NK-92 (cell line): ENCODE measurements around the gene FNDC11.

Experiments used
- DNase-seq: peaks from one replicate; lab custom pipeline; 2025; ENCODE audit not compliant: unreplicated experiment; lab: John Stamatoyannopoulos, UW

The FNDC11 gene

GRCh38 chr20:63525185-63525584 lies 28.8 kb upstream of the FNDC11 start:
- DNase-seq: no peak

- no peak for DNase-seq
Observed at GRCh38 chr20:63525971-63526370, 28.0 kb upstream of the FNDC11 start.

DNA sequence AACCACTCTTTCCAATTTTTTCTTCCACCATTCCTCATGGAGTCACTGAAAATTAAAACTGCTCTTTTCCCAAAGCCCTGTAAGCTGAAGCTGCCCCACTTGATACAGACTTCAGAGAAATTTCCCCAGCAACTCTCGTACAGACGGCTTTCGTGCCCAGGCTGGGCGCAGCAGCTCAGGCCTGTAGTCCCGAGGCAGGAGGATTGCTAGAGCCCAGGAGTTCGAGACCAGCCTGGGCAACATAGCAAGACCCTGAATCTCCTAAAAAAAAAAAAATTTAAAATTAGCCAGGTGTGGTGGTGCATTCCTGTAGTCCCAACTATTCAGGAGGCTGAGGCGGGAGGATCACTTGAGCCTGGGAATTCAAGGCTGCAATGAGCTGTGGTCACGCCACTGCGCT lies 26.8 kb upstream of the FNDC11 start:
- DNase-seq: no peak

- no peak for DNase-seq
Observed at GRCh38 chr20:63529180-63529860, 24.6 kb upstream of the FNDC11 start.

DNA sequence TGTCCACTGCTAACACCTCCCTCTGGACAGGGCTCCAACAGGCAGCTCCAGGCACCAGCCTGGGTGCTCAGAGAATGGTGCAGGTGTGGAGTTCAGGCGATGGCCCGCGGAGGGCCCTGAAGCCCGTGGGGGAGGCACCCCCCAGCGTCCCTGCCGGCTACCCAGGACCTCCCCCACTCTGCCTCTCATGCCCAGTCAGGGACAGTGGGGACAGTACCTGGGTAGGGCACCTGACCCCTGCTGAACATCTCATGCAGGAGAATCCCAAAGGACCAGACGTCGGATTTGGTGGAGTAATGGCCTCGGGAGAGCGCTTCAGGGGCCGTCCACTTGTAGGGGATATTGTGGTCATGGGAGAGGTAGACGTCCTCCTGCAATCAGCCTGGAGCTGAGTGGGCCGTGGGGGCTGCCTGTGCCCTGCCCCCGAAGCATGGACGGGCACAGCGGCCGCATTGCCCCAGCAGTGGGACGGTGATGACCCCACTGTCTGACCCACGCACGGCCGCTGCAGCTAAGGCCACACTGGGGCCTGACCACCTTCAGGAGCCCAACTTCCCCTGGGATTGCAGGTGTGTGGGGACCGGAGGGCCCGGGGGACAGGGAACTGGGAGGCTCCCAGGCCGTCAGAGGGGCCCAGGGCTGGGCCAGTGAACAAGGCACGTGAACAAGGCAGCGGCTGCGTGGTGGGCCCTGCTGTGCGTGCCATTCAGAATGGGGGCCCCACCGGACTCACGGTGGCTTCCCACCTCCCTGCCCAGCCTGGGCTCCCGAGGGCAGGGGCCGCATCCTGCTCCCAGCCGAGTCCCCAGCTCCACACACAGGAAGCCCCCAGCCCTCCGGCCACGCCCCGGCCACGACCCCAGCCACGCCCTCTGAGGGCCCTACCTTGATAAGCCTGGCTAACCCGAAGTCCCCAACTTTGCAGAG lies 23.8 kb upstream of the FNDC11 start:
- no peak for DNase-seq

DNA sequence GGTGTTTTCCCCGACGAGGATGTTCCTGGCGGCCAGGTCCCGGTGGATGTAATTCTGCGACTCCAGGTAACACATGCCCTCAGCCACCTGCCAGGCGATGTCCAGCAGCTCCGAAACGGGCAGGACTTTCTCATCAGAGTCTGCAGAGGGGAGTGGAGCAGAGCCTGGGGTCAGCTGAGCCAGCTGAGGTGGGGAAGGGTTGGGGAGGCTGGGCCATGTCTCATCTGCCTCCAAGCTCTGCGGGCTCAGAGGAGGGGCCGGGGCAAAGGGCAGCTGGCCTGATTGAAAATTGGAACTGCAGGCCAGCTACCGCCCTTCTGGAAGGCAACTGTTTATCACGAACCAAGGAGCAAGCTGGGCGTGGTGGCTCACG lies 23.2 kb upstream of the FNDC11 start:
- no peak for DNase-seq

DNA sequence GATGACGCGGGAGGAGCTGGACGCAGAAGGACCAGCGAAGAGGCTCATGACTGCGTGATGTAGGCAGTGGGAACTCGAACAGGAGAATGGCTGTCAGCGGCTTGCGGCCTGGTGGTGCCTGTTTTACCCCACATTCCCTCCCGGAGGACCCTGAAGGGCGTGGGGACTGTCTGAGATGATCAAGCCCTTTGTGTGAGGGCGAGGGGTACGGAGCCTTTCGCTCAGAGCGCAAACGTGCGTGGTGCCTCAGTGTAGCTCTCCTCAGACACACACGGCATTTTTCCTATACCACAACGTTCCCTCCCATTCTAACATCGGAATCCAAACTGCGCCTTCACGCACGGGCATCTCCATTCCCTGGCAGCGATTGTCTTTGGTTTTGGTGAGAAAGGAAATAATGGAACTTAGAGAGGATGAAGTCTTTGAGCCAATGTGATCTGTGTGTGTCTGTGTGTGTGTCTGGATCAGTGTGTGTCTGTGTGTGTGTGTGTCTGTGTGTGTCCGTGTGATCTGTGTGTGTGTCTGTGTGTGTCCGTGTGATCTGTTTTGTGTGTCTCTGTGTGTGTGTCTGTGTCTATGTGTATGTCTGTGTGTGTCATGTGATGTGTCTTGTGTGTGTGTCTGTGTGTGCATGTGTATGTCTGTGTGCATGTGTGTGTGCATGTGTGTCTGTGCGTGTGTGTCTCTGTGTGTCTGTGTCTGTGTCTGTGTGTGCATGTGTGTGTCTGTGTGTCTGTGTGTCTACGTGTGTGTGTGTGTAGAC lies 22.1 kb upstream of the FNDC11 start:
- no peak for DNase-seq

DNA sequence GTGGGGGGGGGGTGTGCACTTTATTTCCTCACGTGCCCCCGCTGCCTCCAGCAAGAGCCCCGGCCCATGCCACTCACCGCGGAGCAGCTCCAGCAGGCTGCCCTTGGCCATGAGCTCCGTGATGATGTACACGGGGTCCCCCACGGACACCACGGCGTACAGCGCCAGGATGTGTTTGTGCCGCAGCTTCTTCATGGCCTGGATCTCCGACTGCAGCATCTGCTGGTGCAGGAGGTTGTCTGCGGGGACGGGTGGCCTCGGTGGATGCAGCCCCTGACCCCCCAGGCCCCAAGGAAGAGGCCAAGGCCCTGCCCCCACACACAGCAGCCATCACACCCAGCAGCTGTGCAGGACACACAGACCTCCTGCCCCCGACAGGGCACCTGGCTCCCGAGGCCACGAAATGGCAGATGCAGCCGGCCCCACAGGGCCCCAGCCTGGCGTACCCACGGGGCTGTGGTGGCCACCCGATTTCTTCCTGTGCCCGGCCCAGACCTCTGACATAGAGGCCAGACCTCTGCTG lies 21.4 kb upstream of the FNDC11 start:
- DNase-seq: no peak

DNA sequence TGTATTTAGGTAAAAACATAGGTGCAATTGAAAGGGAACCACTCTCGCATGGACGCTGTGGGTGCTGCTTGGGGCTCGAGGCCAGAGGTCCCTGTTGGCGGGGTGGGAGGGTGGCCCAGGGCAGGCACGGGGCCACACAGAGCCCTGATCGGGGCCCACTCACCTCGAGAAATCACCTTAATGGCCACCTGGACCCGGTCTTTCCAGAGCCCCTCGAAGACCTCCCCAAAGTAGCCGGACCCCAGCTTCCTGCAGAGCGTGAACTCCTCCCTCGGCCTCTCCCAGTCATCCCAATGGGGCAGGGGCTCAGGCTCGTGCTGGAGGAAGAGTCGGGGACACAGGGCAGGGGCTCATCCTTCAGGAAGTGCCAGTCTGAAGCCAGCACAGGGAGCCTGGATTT lies 20.6 kb upstream of the FNDC11 start:
- no peak for DNase-seq

- DNase-seq: no peak
Observed at GRCh38 chr20:63533871-63534393, 20.0 kb upstream of the FNDC11 start.

DNA sequence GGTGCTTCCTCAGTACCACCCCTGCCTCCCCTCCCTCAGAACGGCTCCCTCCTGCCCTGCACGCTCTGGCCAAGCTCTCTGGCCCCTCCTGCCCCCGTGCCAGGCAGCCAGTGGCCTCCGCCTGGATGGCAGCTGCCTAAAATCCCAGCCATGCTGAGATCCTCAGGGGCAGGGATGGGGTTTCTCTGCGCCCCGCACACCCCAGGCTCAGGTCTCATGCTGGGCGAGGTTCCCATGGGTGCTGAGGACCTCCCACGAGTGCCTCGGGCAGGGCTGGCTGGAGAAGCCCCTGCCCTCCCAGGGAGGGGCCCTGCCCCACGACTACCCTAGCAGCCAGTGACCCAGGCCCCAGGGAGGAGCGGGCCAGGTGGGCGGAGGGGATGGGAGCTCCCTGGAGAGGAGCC lies 19.5 kb upstream of the FNDC11 start:
- no peak for DNase-seq

- no peak for DNase-seq
Observed at GRCh38 chr20:63534831-63535651, 18.9 kb upstream of the FNDC11 start.

- DNase-seq: no peak
Observed at GRCh38 chr20:63536241-63536977, 17.6 kb upstream of the FNDC11 start.

DNA sequence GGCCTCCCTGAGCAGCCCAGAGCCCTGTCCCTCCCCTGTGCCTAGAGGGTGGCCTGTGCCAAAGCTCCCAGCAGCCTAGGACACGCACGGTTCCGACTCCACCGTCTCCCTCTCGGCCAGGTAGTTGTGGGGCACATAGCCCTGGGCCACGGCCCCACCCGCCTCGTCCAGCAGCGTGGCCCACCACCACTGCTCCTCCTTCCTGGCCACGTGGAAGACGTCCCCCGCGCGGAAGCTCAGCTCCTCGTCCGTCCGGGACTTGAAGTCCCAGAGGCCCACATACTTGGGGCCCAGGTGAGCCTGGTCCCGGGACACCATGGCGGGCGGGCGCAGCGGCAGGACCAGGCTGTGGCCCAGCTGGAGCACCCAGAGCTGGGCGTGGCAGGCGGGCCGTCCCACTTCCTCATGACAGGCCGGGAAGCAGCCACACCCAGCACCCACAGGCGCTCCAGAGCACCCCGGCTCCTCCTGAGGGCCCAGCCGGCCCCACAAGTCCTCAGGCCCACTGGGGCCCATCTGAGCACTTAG lies 16.9 kb upstream of the FNDC11 start, which contains the start of gene PTK6:
Gene PTK6 (minus strand): TSS at position 380 of the 528 bp plus-strand sequence. CDS start 62 bp downstream, at position 318.
- no peak for DNase-seq

DNA sequence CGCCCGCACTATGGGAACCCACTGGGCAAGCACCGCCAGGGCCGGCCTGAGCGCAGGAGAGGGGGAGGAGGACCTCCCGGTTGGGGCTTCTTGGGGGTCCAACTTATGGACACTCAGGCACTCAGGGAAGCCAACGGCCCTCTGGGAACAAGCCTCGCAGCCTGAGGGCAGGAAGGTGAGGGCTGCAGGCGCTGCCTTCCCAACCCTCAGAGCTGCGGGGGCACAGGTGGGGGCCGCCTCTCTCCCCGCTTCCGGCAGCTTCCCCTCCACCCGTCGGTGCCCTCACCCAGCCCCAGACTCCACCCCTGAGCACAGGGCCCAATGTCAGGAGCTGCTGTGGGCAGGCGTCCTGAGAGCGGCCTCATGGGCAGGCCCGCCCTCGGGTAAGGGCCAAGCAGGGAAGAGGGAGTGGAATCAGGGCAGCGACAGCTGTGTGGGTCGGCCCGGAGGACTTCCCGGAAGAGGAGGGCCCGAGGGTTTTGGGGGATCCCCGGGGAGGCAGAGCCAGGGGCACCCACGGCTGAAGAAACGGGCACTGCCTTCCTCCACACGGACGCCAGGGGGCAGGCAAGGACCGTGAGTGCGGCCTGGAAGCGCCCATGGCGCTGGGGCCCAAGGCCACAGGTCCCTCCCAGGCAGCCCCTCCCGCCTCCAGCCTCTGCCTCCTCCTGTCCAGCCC lies 16.3 kb upstream of the FNDC11 start:
- peak; percentile 31 for DNase-seq

DNA sequence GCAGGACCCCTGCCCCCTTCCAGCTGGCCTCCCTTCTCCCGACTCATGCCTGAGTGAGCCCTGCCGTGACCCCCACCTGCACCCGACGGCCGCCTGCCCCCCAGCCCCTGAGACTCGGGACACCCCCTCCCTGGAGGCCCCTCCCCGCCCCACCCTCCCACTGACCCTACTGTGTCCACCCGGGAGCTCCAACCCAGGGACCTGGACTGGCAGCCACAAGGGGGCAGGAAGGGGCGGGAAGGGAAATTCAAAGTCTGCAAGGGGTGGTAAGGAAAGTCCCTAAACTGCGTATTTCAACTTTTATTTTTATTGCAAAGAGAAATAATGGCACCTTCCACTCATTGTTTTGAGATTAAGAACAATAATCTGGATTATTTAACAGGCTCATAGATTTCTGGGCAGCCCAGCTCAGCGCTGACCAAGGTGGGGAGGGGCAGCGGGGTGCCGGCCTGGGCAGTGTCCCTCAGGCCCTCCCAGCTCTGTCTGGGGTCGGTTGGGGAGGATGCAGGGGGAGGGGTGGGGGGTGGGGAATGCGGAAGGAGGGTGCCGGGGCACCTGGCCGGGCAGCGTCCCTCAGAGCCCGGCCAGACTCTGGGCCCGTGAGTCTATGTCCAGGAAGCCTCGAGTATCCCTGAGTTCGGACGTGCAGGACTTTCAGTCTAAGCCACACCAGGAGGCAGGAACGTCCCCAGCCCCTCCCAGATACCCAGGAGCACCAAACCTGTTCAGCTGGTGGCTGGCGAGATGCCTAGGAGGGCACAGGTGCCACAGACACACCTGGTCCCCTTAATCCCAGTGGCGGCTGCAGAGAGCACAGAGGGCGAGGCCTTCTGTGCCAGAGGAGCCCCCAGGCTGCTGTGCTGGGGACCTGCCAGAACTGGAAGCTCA lies 15.5 kb upstream of the FNDC11 start:
- DNase-seq: no peak

GRCh38 chr20:63539092-63539430 lies 14.9 kb upstream of the FNDC11 start:
- no peak for DNase-seq
